MCF 10A (cell line): ENCODE data around the gene FBXL14. TPM values are rescaled to one million over a fixed set of nuclear protein-coding genes. Genes with fewer than 3 reads are reported as not detected.

Source experiments
- BruUV-seq: library from RNA; stranded (reverse); fragments of 400-500 nt; replicated peaks from 2 replicates; lab custom pipeline; 2021; lab: Mats Ljungman, UMichigan
- CTCF ChIA-PET: fragments of 300-600 bp; sonication (Branson Sonifier 250); formaldehyde crosslinking; extraction: SDS; loops from one replicate; lab custom pipeline; 2021; ENCODE audit warnings: antibody characterized with exemption, inconsistent platforms; lab: Yijun Ruan, JAX
- POLR2A ChIA-PET: fragments of 300-600, 350-650 bp; sonication (Branson Sonifier 250); formaldehyde crosslinking; extraction: SDS; loops from one replicate; lab custom pipeline; 2020; ENCODE audit warnings: antibody characterized with exemption, inconsistent platforms; lab: Yijun Ruan, JAX
- DNase-seq: peaks from one replicate; pipeline ENCODE4 v3.0.0-alpha.2; 2018; ENCODE audit not compliant: unreplicated experiment
- H3K27ac Mint-ChIP-seq: one replicate; pipeline ENCODE4 v1.8.0; 2022; ENCODE audit warnings: mild to moderate bottlenecking, low read depth, mixed read lengths; ENCODE audit not compliant: unreplicated experiment
- H3K27me3 Mint-ChIP-seq: one replicate; pipeline ENCODE4 v1.8.0; 2022; ENCODE audit warnings: mixed read lengths; ENCODE audit not compliant: insufficient read depth, unreplicated experiment
- H3K36me3 Mint-ChIP-seq: one replicate; pipeline ENCODE4 v1.8.0; 2022; ENCODE audit warnings: mild to moderate bottlenecking, moderate library complexity, mixed read lengths; ENCODE audit not compliant: insufficient read depth, unreplicated experiment
- H3K4me1 Mint-ChIP-seq: one replicate; pipeline ENCODE4 v1.8.0; 2022; ENCODE audit warnings: mixed read lengths; ENCODE audit not compliant: insufficient read depth, unreplicated experiment
- H3K4me3 Mint-ChIP-seq: one replicate; pipeline ENCODE4 v1.8.0; 2022; ENCODE audit warnings: mild to moderate bottlenecking, moderate library complexity, mixed read lengths; ENCODE audit not compliant: unreplicated experiment
- H3K9me3 Mint-ChIP-seq: one replicate; pipeline ENCODE4 v1.8.0; 2022; ENCODE audit warnings: mixed read lengths; ENCODE audit not compliant: unreplicated experiment
- CTCF ChIP-seq: fragments of 200-600 bp; IDR thresholded peaks from one replicate; pipeline ENCODE4 v1.8.0; 2022; ENCODE audit warnings: antibody characterized with exemption, mild to moderate bottlenecking; ENCODE audit not compliant: unreplicated experiment
- intact Hi-C: fragments of 100-400 bp; cut with micrococcal nuclease; formaldehyde crosslinking; loops from 2 replicates; pipeline ENCODE4 v1.14.1; 2022
- total RNA-seq: library from RNA; stranded (reverse); gene quantifications from 2 replicates; pipeline ENCODE4 v1.2.3, GENCODE V29; 2022

The FBXL14 gene
- total RNA-seq, 1 experiment from 2014 or later: 9.4 TPM

- Mint-ChIP-seq H3K4me1 (peaks cover 15% of the 10 kb centered on the region), H3K36me3 (no peaks in the 10 kb centered on the region), H3K27ac (no peak overlapping the region), H3K9me3 (no peaks in the 10 kb centered on the region), H3K27me3 (no peaks in the 10 kb centered on the region), H3K4me3 (no peak overlapping the region)
- ChIA-PET POLR2A (no interaction called here), CTCF (interaction anchor here (0.7 to 1.3 kb wide), 4 partner anchors 9 to 318 kb away, joined by 3 to 4 read pairs (median 3); no protein-coding TSS in a partner anchor)
- no peak for DNase-seq
- TF ChIP-seq CTCF: no peak
- no TSS peak for BruUV-seq
- intact Hi-C loops: no loop called here
Observed at GRCh38 chr12:1622406-1622805, 28.0 kb upstream of the FBXL14 start.

- DNase-seq: no peak
- Mint-ChIP-seq H3K36me3 (peaks cover 1% of the 10 kb centered on the region), H3K4me1 (peaks cover 11% of the 10 kb centered on the region), H3K27me3 (no peaks in the 10 kb centered on the region), H3K9me3 (no peaks in the 10 kb centered on the region), H3K27ac (no peak overlapping the region), H3K4me3 (no peak overlapping the region)
- no TSS peak for BruUV-seq
- intact Hi-C loops: no loop called here
- no peak for TF ChIP-seq CTCF
- ChIA-PET CTCF (no interaction called here), POLR2A (no interaction called here)
Observed at GRCh38 chr12:1620092-1620491, 25.7 kb upstream of the FBXL14 start.

- ChIA-PET POLR2A (no interaction called here), CTCF (interaction anchor here (0.5 to 0.8 kb wide), 2 partner anchors 16 to 144 kb away, joined by 3 to 4 read pairs; no protein-coding TSS in a partner anchor)
- Mint-ChIP-seq H3K36me3 (peaks cover 6% of the 10 kb centered on the region), H3K9me3 (no peaks in the 10 kb centered on the region), H3K4me1 (peaks cover 6% of the 10 kb centered on the region), H3K27me3 (no peaks in the 10 kb centered on the region), H3K27ac (no peak overlapping the region), H3K4me3 (no peak overlapping the region)
- intact Hi-C loops: no loop called here
- no peak for DNase-seq
- no TSS peak for BruUV-seq
- TF ChIP-seq CTCF: no peak
Observed at GRCh38 chr12:1619587-1619986, 25.2 kb upstream of the FBXL14 start.

GRCh38 chr12:1619159-1619558 is 24.8 kb upstream of the FBXL14 start:
- BruUV-seq: no TSS peak
- no peak overlapping the region for H3K4me3 Mint-ChIP-seq
- POLR2A ChIA-PET: interaction anchor here (1.2 kb wide), 1 partner anchor 13 kb away, joined by 4 read pairs; no protein-coding TSS in a partner anchor

More at GRCh38 chr12:1619159-1619558, 24.8 kb upstream of the FBXL14 start:
- H3K4me1 Mint-ChIP-seq: peaks cover 5% of the 10 kb centered on the region
- no peak for TF ChIP-seq CTCF
- peaks cover 7% of the 10 kb centered on the region for H3K36me3 Mint-ChIP-seq
- no peaks in the 10 kb centered on the region for H3K9me3 Mint-ChIP-seq
- no peak overlapping the region for H3K27ac Mint-ChIP-seq
- H3K27me3 Mint-ChIP-seq: no peaks in the 10 kb centered on the region
- CTCF ChIA-PET: interaction anchor here (0.5 to 0.8 kb wide), 2 partner anchors 16 to 144 kb away, joined by 3 to 4 read pairs; no protein-coding TSS in a partner anchor
- no peak for DNase-seq
- intact Hi-C loops: no loop called here
